C1 segment of cervical spinal cord (tissue), 14 donors: ENCODE results near the gene OR4N2.
"Not testable (repeated sequence)": the region's sequence is repeated elsewhere in the genome, so short reads cannot be mapped to it uniquely, and the experiment has no call there.

Source experiments
- DNase-seq, 14 donors: peaks; one replicate each; lab custom pipeline; 2025; lab: John Stamatoyannopoulos, UW

The OR4N2 gene, protein sequence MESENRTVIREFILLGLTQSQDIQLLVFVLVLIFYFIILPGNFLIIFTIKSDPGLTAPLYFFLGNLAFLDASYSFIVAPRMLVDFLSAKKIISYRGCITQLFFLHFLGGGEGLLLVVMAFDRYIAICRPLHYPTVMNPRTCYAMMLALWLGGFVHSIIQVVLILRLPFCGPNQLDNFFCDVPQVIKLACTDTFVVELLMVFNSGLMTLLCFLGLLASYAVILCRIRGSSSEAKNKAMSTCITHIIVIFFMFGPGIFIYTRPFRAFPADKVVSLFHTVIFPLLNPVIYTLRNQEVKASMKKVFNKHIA

DNA sequence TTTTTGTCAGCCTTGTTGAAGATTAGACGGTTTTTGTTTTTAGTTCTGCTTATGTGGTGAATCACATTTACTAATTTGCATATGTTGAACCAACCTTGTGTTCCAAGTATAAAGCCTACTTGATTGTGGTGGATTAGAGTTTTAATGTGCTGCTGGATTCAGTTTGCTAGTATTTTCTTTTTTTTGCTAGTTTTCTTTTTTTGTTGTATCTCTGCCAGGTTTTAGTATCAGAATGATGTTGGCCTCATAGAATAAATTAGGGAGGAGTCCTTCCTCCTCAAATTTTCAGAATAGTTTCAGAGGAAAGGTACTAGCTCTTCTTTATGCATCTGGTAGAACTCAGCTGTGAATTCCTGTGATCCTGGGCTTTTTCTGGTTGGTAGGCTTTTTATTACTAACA is at the start of gene OR4N2:
TSS of gene OR4N2 (plus strand) at position 301 of the 400 bp plus-strand sequence. CDS start 23,679 bp downstream, outside the sequence.
- not testable (repeated sequence) for DNase-seq

DNA sequence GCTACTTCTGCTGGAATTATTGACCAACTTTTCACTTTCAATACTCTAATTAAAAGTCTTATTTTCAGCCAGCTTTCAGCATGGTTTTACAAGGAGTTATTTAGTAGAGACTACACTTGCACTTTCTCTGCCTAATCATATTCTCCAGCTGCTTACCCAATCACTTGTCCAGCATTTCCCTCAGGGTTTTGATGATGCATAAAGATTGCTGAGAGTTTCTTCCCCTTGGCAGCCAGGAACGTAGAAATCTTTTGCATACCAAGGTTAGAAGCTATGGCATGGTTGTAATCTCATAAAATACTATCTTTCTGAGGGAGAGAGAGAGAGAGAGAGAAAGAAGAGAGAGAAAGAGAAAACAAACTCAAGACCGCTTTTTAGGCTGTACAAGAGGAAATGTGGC is 49.4 kb upstream of the OR4N2 start:
- no peak for DNase-seq

DNA sequence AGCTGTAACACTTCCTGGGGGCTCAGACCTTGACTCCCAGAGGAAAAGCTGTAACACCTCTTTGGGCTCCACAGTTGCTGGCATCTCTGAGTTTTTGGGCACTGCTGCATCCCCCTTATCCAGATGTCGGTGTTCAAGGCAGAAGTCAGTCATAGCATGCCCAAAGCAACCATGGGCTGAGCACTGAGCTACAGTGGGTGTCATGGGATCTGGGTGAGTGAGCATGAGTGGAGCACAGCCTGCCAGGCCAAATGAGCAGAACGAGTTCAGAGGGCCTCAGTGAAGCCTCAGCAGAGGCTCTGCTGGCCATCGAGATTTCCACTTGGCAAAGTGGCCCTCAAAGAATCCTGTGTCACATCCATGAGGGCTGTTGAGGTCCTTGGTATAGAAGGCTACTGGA is 32.1 kb upstream of the OR4N2 start:
- not testable (repeated sequence) for DNase-seq

DNA sequence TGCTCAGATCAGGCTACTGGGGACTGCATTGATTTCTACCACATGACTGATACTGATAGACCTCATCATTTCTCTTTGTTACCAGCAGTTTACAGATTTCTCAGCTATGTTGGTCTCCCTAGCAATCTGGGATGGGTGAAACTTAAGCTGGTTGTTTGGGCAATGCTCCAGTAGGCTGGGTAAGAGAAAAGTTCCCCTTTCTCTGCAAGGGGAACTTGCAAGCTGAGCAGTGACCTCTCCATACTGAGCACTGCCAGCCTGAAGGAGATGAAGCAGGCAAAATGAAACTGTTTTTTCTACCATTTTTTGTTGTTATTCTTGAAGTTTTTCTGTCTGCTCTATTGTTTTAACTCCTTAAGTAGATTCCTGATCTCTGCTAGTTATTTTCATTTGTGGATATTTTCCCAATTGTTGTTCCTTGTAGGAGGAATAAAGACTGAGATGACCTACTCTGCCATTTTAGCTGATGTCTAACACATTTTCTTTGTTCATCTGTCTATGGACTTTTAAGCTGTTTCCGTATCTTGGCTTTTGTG is 31.6 kb upstream of the OR4N2 start:
- peak in 1 of 14 donors; percentile 4 for DNase-seq

DNA sequence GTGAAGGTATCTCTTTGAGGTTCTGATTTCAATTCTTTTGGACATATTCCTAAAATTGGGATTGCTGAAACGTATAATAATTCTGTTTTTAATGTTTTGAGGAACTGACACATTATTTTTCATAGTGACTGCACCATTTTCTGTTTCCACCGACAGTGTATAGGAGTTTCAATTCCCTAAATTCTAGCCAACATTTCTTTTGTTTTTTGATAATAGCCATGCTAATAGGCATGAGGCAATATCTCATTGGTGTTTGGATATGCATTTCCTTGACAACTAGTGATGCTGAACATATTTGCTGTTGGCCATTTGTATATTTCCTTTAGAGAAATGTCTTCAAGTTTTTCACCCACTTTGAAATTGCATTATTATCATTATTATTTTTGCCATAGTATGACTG is 31.1 kb upstream of the OR4N2 start:
- not testable (repeated sequence) for DNase-seq

DNA sequence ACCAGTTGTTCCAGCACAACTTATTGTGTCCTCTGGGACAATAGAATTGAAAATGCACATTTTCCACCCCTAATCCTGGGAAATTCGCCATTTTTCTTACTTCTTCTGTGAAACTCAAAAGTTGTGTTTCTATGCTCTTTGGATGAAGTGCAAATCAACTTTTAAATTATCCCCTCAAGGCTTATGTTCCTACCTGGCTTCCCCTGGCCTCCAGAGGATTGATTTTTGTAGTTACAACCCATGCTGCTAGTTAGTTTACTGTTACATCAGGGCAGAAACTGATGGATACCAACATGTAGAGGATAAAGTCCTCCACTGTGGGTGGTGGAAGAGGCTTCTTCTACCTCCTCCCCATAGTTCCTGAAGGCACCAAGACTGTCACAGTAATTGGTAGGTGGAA is 30.4 kb upstream of the OR4N2 start, which contains the start of gene OR4M1:
TSS of gene OR4M1 (plus strand) at position 301 of the 400 bp plus-strand sequence. CDS start 6,819 bp downstream, outside the sequence.
- not testable (repeated sequence) for DNase-seq

DNA sequence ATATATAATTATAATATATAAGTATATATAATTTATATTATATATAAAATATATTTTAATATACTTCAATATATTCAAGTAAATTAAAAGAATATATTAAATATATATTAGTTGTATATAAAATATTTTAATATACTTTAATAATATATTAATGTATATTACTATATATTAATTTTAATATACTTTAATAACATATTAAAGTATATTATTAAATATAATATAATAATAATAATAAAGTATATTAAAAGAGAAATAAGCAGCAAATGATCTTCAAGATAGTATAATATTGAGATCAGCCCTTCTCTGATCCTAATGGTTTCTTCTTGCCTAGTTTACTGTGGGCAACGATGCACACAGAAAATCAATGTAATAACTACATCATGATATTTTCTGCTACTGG is 28.0 kb upstream of the OR4N2 start:
- DNase-seq: no peak

DNA sequence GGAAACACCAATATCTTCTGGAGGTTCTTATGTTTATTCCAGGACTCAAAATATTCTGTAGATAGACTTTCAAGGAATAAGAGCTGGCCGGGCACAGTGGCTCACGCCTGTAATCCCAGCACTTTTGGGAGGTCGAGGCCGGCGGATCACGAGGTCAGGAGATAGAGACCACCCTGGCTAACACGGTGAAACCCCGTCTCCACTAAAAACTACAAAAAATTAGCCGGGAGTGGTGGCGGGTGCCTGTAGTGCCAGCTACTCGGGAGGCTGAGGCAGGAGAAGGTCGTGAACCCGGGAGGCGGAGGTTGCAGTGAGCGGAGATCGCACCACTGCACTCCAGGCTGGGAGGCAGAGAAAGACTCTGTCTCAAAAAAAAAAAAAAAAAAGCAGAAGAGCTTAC is 17.7 kb upstream of the OR4N2 start:
- DNase-seq: not testable (repeated sequence)

DNA sequence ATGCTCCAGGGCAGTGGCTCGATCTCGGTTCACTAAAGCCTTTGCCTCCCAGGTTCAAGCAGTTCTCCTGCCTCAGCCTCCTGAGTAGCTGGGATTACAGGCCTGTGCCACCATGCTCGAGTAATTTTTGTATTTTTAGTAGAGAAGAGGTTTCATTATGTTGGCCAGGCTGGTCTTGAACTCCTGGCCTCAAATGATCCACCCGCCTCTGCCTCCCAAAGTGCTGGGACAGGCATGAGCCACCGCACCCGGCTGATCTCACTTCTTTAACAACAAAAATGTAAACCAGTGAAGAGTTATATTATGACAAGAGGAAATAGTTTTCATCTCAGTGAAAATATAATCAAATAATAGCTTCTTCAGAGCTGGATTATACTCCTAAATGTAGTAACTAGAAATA is 16.3 kb upstream of the OR4N2 start:
- DNase-seq: not testable (repeated sequence)

DNA sequence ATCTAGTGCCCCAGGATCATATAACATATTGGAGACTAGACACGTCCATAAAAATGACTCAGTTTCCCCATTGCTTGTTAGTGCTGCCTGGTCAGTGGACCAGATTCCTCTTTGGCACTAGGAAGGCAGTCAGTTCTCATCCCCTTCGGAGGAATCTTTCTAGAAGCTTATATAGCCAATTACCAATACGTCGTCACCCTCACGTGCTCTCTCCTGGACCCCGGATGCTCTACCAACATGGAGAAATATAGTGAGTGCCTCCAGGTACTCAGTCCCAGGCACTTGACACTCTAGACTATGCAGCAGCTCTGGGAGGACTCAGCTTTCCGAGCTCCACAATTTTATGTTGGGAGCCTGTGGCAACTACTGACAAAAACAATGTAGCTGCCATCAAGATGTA is 15.4 kb upstream of the OR4N2 start:
- not testable (repeated sequence) for DNase-seq

DNA sequence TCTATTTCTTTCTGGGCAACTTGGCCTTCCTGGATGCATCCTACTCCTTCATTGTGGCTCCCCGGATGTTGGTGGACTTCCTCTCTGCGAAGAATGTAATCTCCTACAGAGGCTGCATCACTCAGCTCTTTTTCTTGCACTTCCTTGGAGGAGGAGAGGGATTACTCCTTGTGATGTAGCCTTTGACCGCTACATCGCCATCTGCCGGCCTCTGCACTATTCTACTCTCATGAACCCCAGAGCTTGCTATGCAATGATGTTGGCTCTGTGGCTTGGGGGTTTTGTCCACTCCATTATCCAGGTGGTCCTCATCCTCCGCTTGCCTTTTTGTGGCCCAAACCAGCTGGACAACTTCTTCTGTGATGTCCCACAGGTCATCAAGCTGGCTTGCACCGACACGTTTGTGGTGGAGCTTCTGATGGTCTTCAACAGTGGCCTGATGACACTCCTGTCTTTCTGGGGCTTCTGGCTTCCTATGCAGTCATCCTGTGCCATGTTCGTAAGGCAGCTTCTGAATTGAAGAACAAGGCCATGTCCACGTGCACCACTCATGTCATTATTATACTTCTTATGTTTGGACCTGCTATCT is 7.0 kb upstream of the OR4N2 start:
- DNase-seq: not testable (repeated sequence)

DNA sequence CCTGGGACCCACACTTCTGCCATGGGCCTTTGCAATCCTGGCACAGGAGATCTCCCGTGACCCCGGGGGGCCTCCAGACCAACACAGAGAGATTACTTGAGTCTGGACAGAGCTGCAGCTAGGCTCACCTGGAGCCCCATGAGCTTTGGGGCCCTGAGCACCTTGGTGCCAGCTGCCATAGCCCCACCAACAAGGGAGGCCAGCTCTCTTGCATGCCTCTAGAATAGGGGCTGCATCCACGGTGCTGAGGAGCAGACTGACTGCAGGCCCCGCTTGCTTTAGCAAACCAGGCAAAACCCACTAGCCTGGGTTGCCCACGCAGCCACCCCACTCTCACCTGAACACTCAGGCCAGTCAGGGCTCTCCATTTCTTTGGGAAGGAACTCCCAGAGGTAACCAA is 3.7 kb upstream of the OR4N2 start:
- DNase-seq: no peak

DNA sequence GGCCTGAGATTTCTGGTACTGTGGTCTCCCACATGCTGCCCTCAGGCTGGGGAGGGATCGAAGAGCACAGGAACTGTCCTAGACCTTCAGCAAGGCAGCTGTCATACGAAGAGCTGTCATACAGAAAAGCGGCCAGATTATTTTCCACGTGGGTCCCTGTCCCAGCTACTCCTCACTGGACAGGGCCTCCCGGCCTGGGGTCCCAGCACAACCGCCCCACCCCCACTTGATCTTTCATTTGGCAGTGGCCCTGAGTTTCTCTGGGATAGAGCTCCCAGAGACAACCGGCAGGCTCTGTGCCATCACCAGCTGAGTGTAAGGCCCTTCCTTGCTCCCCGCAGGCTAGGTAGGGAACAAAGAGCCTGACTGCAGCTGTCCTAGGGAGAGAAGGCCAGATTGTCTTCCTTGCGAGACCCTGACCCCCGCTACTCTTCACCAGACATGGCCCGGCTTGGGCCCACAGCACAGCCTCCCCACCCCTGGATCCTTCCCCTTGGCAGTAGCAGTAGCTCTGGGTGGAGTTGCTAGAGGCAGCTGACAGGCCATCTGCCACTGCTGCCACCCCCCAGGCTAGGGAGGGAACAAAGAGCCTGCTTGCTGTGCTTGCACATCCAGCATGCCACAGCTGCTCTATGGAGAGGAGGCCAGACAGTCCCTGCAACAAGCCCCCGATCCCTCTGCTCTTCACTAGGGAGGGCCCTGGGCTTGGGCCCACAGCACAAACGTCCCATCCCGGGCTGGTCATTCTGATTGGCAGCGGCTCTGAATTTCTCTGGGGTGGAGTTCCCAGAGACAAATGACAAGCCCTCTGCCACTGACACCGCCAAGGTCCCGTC is 3.1 kb upstream of the OR4N2 start:
- peak in 12 of 14 donors; percentile 25 to 83 (median 53) for DNase-seq

DNA sequence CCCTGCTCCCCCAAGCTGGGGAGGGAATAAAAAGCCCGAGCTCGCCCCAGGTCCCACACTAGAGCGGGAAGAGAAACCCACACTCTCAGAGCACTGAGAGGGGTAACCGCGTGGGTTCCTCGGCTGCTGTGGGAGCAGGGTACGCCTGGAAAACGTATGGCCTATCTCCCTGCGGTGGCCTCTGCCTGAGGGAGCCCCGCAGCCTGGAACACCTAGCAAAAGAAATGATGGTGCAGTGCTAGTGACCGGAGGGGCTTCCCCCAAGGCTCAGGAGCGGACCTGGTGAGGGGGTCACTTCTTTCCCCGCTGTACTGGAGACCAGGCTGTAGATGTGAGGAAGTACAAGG is 2.5 kb upstream of the OR4N2 start:
- DNase-seq: peak in 2 of 14 donors; percentile 65 to 67

DNA sequence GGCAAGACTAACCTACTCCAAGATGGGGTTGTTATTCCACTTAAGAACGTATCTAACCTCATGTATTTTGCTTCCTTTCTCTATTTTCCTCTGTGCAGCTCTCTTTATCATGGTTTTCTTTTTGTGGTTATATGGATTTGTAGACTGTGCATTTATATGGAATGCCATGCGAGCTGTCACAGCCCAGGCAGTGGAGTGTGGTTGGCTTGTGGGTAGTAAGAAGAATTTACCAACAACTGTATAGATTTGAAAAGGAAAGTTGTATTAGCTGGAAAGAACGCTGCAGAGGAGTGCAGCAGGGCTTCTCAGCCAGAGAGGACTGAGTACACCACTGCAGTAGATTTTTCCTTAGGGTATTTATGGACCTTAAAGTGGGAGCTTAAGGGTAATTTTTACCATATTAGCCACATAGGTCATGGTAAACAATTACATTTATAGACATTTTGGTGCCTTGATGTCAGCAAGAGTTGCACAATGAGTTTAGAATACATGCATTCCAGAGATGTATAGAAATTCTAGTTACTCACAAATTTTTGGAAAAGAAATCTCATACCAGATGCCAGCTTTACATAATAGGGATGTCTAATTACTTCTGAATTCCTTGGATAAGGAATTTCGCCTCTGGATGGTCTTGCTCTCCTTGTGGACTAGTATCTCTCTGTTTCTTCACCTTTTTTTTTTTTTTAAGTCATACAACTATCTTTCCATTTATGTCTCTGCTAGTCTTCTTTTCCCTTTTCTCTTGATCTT is 9.8 kb downstream of the OR4N2 start:
- not testable (repeated sequence) for DNase-seq

DNA sequence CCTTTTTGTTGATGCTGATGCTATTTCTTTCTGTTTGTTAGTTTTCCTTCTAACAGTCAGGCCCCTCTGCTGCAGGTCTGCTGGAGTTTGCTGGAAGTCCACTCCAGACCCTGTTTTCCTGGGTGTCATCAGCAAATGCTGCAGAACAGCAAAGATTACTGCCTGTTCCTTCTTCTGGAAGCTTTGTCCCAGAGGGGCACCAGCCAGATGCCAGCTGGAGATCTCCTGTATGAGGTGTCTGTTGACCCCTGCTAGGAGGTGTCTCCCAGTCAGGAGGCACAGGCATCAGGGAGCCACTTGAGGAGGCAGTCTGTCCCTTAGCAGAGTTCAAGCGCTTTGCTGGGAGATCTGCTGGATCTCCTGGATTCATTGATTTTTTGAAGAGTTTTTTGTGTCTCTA is 16.3 kb downstream of the OR4N2 start:
- DNase-seq: not testable (repeated sequence)

DNA sequence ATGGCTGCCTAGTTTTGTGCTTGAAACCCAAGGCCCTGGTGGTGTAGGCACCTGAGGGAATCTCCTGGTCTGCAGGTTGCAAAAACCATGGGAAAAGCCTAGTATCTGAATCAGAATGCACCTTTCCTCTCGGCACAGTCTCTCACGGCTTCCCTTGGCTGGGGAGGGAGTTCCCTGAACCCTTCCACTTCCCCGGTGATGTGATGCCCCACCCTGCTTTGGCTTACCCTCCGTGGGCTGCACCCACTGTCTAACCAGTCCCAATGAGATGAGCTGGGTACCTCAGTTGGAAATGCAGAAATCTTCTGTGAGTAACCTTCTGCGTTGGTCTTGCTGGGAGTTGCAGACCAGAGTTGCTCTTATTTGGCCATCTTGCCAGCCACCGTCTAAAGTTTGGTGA is 17.4 kb downstream of the OR4N2 start:
- DNase-seq: not testable (repeated sequence)

DNA sequence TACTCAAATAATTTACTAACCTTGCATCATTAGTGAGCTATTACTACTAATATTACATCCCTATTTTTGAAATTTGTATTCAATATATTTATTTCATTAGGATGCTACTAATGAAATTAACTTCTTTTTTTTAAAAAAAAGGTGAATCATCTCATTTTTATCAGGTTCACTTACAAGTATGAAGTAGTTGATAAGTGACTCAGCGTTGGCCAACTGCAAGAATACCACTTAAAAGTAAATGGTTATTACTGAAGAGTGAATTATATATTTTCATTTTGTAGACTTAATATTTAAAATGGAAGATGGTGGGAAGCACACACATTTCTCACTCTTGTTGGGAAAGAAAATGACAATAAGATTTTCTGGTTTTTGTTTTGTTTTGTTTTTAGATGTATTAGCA is 19.6 kb downstream of the OR4N2 start:
- DNase-seq: no peak

DNA sequence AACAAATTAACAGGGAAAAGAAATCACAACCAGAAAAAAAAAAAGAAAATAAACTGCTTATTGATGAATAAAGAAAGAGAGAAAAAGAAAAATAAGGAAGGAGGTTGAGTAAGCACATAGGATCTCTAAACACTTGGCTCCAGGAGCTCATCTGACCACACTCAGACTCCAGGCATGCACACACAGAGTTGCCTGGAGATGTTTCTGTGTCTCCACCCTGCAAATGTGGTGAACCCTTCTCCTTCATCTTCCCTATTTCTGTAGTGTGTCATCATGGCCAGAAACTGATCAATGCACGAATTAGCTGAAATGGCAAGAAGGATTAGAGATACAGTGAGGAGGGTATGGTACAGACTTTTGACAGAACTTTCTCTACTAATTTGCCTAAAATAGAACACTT is 20.2 kb downstream of the OR4N2 start:
- no peak for DNase-seq

DNA sequence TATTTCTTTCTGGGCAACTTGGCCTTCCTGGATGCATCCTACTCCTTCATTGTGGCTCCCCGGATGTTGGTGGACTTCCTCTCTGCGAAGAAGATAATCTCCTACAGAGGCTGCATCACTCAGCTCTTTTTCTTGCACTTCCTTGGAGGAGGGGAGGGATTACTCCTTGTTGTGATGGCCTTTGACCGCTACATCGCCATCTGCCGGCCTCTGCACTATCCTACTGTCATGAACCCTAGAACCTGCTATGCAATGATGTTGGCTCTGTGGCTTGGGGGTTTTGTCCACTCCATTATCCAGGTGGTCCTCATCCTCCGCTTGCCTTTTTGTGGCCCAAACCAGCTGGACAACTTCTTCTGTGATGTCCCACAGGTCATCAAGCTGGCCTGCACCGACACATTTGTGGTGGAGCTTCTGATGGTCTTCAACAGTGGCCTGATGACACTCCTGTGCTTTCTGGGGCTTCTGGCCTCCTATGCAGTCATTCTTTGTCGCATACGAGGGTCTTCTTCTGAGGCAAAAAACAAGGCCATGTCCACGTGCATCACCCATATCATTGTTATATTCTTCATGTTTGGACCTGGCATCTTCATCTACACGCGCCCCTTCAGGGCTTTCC is 24.2 kb downstream of the OR4N2 start:
- not testable (repeated sequence) for DNase-seq

DNA sequence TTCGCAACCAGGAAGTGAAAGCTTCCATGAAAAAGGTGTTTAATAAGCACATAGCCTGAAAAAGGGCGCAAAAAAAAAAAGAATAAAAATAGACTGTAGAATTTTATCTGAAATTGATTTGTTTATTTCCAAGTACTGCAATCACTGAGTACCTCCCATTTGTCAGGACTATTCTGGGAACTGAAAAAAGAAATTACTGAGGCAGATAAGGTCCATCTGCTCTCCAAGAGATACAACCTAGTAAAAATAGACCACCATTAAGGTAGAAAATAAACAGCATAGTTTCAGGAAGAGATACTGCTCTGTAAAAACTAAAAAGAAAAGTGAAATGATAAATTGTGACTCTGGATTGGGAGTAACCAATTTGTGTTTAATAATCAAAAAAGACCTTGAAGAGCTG is 24.7 kb downstream of the OR4N2 start:
- DNase-seq: no peak
